PC-3 (cell line): ENCODE data around the gene TMED6. TPM values are rescaled to one million over a fixed set of nuclear protein-coding genes. Genes with fewer than 3 reads are reported as not detected.
A peak's percentile ranks its signal among the peaks of the same experiment; 100 is the strongest.

Source experiments
- ATAC-seq: fragments of 200-7000 bp; cut with Tn5 transposase; 2 replicates; pipeline ENCODE4 v1.9.1; 2020; ENCODE audit warnings: mild to moderate bottlenecking, moderate library complexity
- BruUV-seq: library from RNA; stranded (reverse); fragments of 400-500 nt; replicated peaks from 2 replicates; lab custom pipeline; 2021; lab: Mats Ljungman, UMichigan
- CTCF ChIA-PET: fragments of 300-600 bp; sonication (Branson Sonifier 250); formaldehyde crosslinking; loops from one replicate; lab custom pipeline; 2022; ENCODE audit warnings: antibody characterized with exemption; lab: Charles Lee
- POLR2A ChIA-PET: fragments of 300-600 bp; sonication (Branson Sonifier 250); formaldehyde crosslinking; loops from one replicate; lab custom pipeline; 2022; ENCODE audit warnings: antibody characterized with exemption; ENCODE audit not compliant: unreplicated experiment; lab: Charles Lee
- DNase-seq: peaks from one replicate; pipeline ENCODE4 v3.0.0-alpha.2; 2015
- H2AFZ ChIP-seq: fragments of 300-600 bp; sonication (generic); 2 replicates; pipeline ENCODE4 v1.6.0; 2016; ENCODE audit warnings: antibody characterized with exemption, low read length
- H3F3A ChIP-seq: fragments of 300-600 bp; sonication (generic); one replicate; pipeline ENCODE4 v1.6.0; 2017; ENCODE audit warnings: antibody characterized with exemption, low read length, control low read depth, mild to moderate bottlenecking; ENCODE audit not compliant: unreplicated experiment
- H3K27ac ChIP-seq: fragments of 300-600 bp; sonication (generic); 2 replicates; pipeline ENCODE4 v1.5.1; 2016; ENCODE audit warnings: mild to moderate bottlenecking, low read length
- H3K27me3 ChIP-seq: fragments of 300-600 bp; sonication (generic); 2 replicates; pipeline ENCODE4 v1.6.1; 2016; ENCODE audit warnings: low read length, mixed read lengths
- H3K36me3 ChIP-seq: fragments of 300-600 bp; sonication (generic); 2 replicates; pipeline ENCODE4 v1.6.1; 2016; ENCODE audit warnings: low read depth, mixed run types, low read length, mixed read lengths
- H3K4me1 ChIP-seq: fragments of 300-600 bp; sonication (generic); 2 replicates; pipeline ENCODE4 v1.5.1; 2016; ENCODE audit warnings: low read length; ENCODE audit not compliant: insufficient read depth
- H3K4me2 ChIP-seq: fragments of 300-600 bp; sonication (generic); 2 replicates; pipeline ENCODE4 v1.6.0; 2016; ENCODE audit warnings: low read length
- H3K4me3 ChIP-seq: fragments of 300-600 bp; sonication (generic); 2 replicates; pipeline ENCODE4 v1.5.1; 2016; ENCODE audit warnings: mild to moderate bottlenecking, low read length, mixed read lengths
- H3K79me2 ChIP-seq: fragments of 300-600 bp; sonication (generic); 2 replicates; pipeline ENCODE4 v1.6.1; 2017; ENCODE audit warnings: low read length, mixed read lengths
- H3K9ac ChIP-seq: fragments of 300-600 bp; sonication (generic); 2 replicates; pipeline ENCODE4 v1.6.0; 2016; ENCODE audit warnings: mild to moderate bottlenecking, low read length
- H3K9me2 ChIP-seq: fragments of 300-600 bp; sonication (generic); replicated peaks from 2 replicates; pipeline ENCODE4 v1.6.1; 2016; ENCODE audit warnings: mixed run types, low read length, mixed read lengths
- H3K9me3 ChIP-seq: fragments of 300-600 bp; sonication (generic); 2 replicates; pipeline ENCODE4 v1.6.1; 2016; ENCODE audit warnings: low read length, mixed read lengths
- H4K20me1 ChIP-seq: fragments of 300-600 bp; sonication (generic); 2 replicates; pipeline ENCODE4 v1.6.1; 2016; ENCODE audit warnings: low read length, mixed read lengths
- EZH2 ChIP-seq: fragments of 300-600 bp; sonication (generic); IDR thresholded peaks from one replicate; pipeline ENCODE4 v1.6.1; 2017; ENCODE audit warnings: antibody characterized with exemption, mild to moderate bottlenecking, low read length; ENCODE audit not compliant: unreplicated experiment
- EZH2phosphoT487 ChIP-seq: fragments of 300-600 bp; sonication (generic); IDR thresholded peaks from 2 replicates; pipeline ENCODE4 v1.6.1; 2018; ENCODE audit warnings: mild to moderate bottlenecking, antibody characterized with exemption, low read length, borderline replicate concordance
- intact Hi-C: fragments of 100-400 bp; cut with micrococcal nuclease; formaldehyde crosslinking; loops from 2 replicates; pipeline ENCODE4 v1.9.0; 2023
- total RNA-seq: library from RNA; depleted of rRNA; stranded (reverse); fragments of >200 nt; gene quantifications from 2 replicates; pipeline ENCODE4 v1.2.3, GENCODE V29; 2014
- TF ChIP-seq, protein P1 (sequence below): fragments of 300-600 bp; sonication (generic); conservative IDR thresholded peaks from 2 replicates; pipeline ENCODE4 v1.5.1; 2017; ENCODE audit warnings: antibody characterized with exemption, low read depth, mild to moderate bottlenecking, low read length

The TMED6 gene
- total RNA-seq, 1 experiment from 2014 or later, result not detected

DNA sequence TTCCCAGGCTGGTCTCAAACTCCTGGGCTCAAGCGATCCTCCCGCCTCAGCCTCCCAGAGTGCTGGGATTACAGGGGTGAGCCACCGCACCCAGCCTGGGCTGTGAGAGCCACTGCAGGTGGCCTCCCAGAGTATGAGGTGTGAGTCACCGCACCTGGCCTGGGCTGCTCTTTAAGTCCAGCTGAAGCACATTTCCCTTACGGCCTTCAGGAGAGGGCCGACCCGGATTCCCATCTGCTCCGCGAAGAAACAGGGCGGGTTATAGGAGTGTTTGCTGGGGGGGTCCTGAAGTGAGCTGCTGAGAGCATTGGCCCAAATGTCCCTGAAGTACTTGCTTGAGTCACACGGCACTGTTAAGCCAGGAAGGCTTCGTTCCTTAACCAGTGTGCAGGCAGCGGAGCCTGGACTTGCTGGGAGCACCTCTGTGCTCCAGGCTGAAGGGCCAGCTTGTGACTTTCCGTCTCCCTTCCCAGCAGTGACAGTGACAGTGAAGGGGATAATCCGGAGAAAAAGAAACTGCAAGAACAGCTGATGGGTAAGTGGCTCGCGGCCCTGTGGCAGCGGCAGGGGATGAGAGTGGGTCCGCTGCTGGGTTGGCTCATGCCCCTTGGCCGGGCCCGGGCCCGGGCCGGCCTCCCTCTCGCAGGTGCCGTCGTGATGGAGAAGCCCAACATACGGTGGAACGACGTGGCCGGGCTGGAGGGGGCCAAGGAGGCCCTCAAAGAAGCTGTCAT lies 33.2 kb downstream of the TMED6 start:
- no peak for TF ChIP-seq EZH2phosphoT487
- TF ChIP-seq EZH2, result no peak
- TF ChIP-seq, protein P1, sequence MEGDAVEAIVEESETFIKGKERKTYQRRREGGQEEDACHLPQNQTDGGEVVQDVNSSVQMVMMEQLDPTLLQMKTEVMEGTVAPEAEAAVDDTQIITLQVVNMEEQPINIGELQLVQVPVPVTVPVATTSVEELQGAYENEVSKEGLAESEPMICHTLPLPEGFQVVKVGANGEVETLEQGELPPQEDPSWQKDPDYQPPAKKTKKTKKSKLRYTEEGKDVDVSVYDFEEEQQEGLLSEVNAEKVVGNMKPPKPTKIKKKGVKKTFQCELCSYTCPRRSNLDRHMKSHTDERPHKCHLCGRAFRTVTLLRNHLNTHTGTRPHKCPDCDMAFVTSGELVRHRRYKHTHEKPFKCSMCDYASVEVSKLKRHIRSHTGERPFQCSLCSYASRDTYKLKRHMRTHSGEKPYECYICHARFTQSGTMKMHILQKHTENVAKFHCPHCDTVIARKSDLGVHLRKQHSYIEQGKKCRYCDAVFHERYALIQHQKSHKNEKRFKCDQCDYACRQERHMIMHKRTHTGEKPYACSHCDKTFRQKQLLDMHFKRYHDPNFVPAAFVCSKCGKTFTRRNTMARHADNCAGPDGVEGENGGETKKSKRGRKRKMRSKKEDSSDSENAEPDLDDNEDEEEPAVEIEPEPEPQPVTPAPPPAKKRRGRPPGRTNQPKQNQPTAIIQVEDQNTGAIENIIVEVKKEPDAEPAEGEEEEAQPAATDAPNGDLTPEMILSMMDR, result no peak
- Histone ChIP-seq H3K4me3 (no peak overlapping the region), H3K79me2 (peaks cover 20% of the 10 kb centered on the region), H2AFZ (no peak overlapping the region), H3K9me2 (no peaks in the 10 kb centered on the region), H3K27ac (no peak overlapping the region), H3K36me3 (peaks cover 27% of the 10 kb centered on the region; the same call in 1 of the 2 replicates), H3K27me3 (no peaks in the 10 kb centered on the region), H3K9me3 (no peaks in the 10 kb centered on the region), H3K4me1 (no peaks in the 10 kb centered on the region), H4K20me1 (no peaks in the 10 kb centered on the region), H3K4me2 (no peak overlapping the region), H3K9ac (no peak overlapping the region), H3F3A (no peaks in the 10 kb centered on the region)
- no TSS peak for BruUV-seq
- intact Hi-C loops, result no loop called here
- DNase-seq (no peak), ATAC-seq (peak; percentile 72)
- ChIA-PET POLR2A (no interaction called here), CTCF (no interaction called here)

DNA sequence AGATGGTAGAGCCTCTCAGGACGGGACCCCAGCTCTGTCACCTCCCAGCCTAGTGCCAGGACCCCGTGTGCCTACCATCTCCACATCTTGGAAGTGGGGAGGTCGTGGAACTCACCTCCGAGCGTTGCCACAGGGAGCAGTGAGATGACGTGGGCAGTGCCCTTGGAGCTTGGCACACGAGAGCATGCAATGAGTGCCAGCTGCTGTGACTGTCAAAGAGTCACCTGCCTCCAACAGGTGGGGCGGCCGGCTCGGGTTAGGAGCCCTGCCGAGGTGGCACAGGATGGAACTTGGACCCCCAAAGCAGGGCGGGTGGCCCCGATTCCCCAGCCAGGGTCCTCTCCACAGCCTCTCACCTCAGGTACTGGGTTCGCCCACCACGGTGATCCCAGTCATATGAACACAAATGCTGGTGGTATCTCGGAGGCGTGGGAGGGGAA lies 35.0 kb downstream of the TMED6 start:
- intact Hi-C loops, result no loop called here
- DNase-seq, result no peak
- Histone ChIP-seq H3K9me2 (no peaks in the 10 kb centered on the region), H4K20me1 (no peaks in the 10 kb centered on the region), H3K27ac (no peak overlapping the region), H3K4me3 (no peak overlapping the region), H3F3A (no peaks in the 10 kb centered on the region), H3K4me2 (no peak overlapping the region), H3K79me2 (peaks cover 30% of the 10 kb centered on the region), H3K9me3 (no peaks in the 10 kb centered on the region), H3K4me1 (no peaks in the 10 kb centered on the region), H2AFZ (no peak overlapping the region), H3K27me3 (no peaks in the 10 kb centered on the region), H3K9ac (no peak overlapping the region), H3K36me3 (peaks cover 22% of the 10 kb centered on the region; the same call in 1 of the 2 replicates)
- ChIA-PET CTCF (no interaction called here), POLR2A (no interaction called here)
- ATAC-seq, result no peak
- TF ChIP-seq, protein P1, result no peak
- TF ChIP-seq EZH2 (no peak), EZH2phosphoT487 (no peak)
- BruUV-seq, result no TSS peak

DNA sequence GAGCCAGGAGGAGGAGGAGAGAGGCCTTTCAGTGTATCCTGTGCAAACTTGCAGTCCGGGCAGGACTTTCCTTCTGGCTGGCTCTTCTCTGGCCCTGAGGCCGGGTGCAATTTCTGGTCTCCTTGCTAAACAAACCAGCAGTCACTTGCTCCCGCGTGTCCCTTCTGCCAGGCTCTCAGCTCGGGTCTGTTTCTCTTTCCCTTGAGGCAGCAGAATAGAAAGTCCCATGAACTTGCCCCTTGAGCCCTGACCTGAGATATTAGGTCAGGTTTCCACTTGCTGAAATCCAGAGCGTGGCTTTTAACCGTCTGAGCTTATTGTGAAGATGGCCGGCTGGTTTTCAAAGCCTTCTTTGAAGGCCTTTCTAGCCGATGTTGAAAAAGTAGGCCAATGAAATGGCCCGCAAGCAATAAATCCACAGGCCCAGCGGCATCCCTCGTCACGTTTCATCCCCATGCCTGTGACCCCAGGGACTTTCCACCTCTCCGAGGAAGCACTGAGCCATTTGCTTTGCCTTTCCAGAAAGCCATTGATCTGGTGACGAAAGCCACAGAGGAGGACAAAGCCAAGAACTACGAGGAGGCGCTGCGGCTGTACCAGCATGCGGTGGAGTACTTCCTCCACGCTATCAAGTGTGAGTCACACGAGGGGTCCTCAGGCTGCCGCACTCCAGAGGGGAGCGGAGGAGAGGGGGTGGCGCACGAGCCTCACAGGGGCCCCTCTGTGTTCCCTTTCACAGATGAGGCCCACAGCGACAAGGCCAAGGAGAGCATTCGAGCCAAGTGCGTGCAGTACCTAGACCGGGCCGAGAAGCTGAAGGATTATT lies 35.9 kb downstream of the TMED6 start:
- peaks cover 14% of the 10 kb centered on the region; the same call in 1 of the 2 replicates for H3K36me3 ChIP-seq
- H3K9me2 ChIP-seq, result no peaks in the 10 kb centered on the region
- intact Hi-C loops, result no loop called here
- H3K4me1 ChIP-seq, result no peaks in the 10 kb centered on the region
- H3K9me3 ChIP-seq, result no peaks in the 10 kb centered on the region
- no peak overlapping the region for H3K4me3 ChIP-seq
- no peaks in the 10 kb centered on the region for H4K20me1 ChIP-seq
- H2AFZ ChIP-seq, result no peak overlapping the region
- ATAC-seq (no peak), DNase-seq (no peak)
- no peaks in the 10 kb centered on the region for H3K27me3 ChIP-seq
- no peak overlapping the region for H3K4me2 ChIP-seq
- peaks cover 32% of the 10 kb centered on the region for H3K79me2 ChIP-seq
- no peaks in the 10 kb centered on the region for H3F3A ChIP-seq
- ChIA-PET POLR2A (no interaction called here), CTCF (no interaction called here)
- TF ChIP-seq, protein P1, result no peak
- TF ChIP-seq EZH2, result no peak
- TF ChIP-seq EZH2phosphoT487, result no peak
- H3K9ac ChIP-seq, result no peak overlapping the region
- no peak overlapping the region for H3K27ac ChIP-seq
- BruUV-seq, result no TSS peak
